Karpas-422 (cell line): ENCODE data around the gene PTPN2. TPM values are rescaled to one million over a fixed set of nuclear protein-coding genes. Genes with fewer than 3 reads are reported as not detected.

Experiments used
- DNase-seq: peaks from one replicate; pipeline ENCODE4 v3.0.0-alpha.2; 2015
- H2AFZ ChIP-seq: fragments of 200-600 bp; sonication (generic); 2 replicates; pipeline ENCODE4 v1.6.1; 2014; ENCODE audit warnings: antibody characterized with exemption, low read length, mixed read lengths
- H3K27ac ChIP-seq: fragments of 200-600 bp; sonication (generic); 2 replicates; pipeline ENCODE4 v1.5.1; 2014; ENCODE audit warnings: mild to moderate bottlenecking, low read length, moderate library complexity
- H3K27me3 ChIP-seq: fragments of 200-600 bp; sonication (generic); 2 replicates; pipeline ENCODE4 v1.6.1; 2014; ENCODE audit warnings: low read length, mixed read lengths
- H3K36me3 ChIP-seq: fragments of 200-600 bp; sonication (generic); 2 replicates; pipeline ENCODE4 v1.6.1; 2014; ENCODE audit warnings: low read length, mixed read lengths; ENCODE audit not compliant: insufficient read depth
- H3K4me1 ChIP-seq: fragments of 200-600 bp; sonication (generic); 2 replicates; pipeline ENCODE4 v1.6.1; 2014; ENCODE audit warnings: mild to moderate bottlenecking, low read length, mixed read lengths
- H3K4me2 ChIP-seq: fragments of 200-600 bp; sonication (generic); 2 replicates; pipeline ENCODE4 v1.6.1; 2014; ENCODE audit warnings: low read length, low read depth, mild to moderate bottlenecking; ENCODE audit not compliant: poor library complexity, severe bottlenecking
- H3K4me3 ChIP-seq: fragments of 200-600 bp; sonication (generic); 2 replicates; pipeline ENCODE4 v1.5.1; 2014; ENCODE audit warnings: mild to moderate bottlenecking, antibody characterized with exemption, low read length, mixed read lengths
- H3K79me2 ChIP-seq: fragments of 200-600 bp; sonication (generic); 2 replicates; pipeline ENCODE4 v1.6.1; 2014; ENCODE audit warnings: mild to moderate bottlenecking, low read length, mixed read lengths
- H3K9ac ChIP-seq: fragments of 200-600 bp; sonication (generic); 2 replicates; pipeline ENCODE4 v1.6.0; 2014; ENCODE audit warnings: low read length
- H3K9me2 ChIP-seq: fragments of 200-600 bp; sonication (generic), shearing (Covaris generic); replicated peaks from 2 replicates; pipeline ENCODE4 v1.6.0; 2014; ENCODE audit warnings: mild to moderate bottlenecking, low read length, moderate library complexity; ENCODE audit not compliant: insufficient read depth
- H3K9me3 ChIP-seq: fragments of 300-700, 200-600 bp; sonication (generic); 2 replicates; pipeline ENCODE4 v1.6.1; 2014; ENCODE audit warnings: low read length, mixed read lengths
- H4K20me1 ChIP-seq: fragments of 200-600 bp; sonication (generic); 2 replicates; pipeline ENCODE4 v1.6.1; 2014; ENCODE audit warnings: mild to moderate bottlenecking, antibody characterized with exemption, low read length, low read depth; ENCODE audit not compliant: insufficient read depth
- total RNA-seq: library from RNA; depleted of rRNA; stranded (reverse); fragments of >200 nt; shearing (Covaris generic); gene quantifications from 2 replicates; pipeline ENCODE4 v1.2.3, GENCODE V29; 2014; ENCODE audit warnings: low replicate concordance

Gene PTPN2
- total RNA-seq, 1 experiment from 2014 or later, result 72.2 TPM

GRCh38 chr18:12754511-12754910, 129.5 kb downstream of the PTPN2 start:
- no peak overlapping the region for H3K4me3 ChIP-seq
- H3K9me2 ChIP-seq, result no peaks in the 10 kb centered on the region
- no peaks in the 10 kb centered on the region for H3K9me3 ChIP-seq
- no peaks in the 10 kb centered on the region for H3K27me3 ChIP-seq
- no peak for DNase-seq
- peaks cover 7% of the 10 kb centered on the region; the same call in 1 of the 2 replicates for H3K4me1 ChIP-seq
- H3K9ac ChIP-seq, result no peak overlapping the region
- H3K36me3 ChIP-seq, result no peaks in the 10 kb centered on the region
- no peaks in the 10 kb centered on the region for H4K20me1 ChIP-seq
- no peak overlapping the region for H3K27ac ChIP-seq
- no peak overlapping the region for H2AFZ ChIP-seq
- no peak overlapping the region for H3K4me2 ChIP-seq
- no peaks in the 10 kb centered on the region for H3K79me2 ChIP-seq

- Histone ChIP-seq H4K20me1 (no peaks in the 10 kb centered on the region), H3K4me1 (peaks cover 7% of the 10 kb centered on the region; the same call in 1 of the 2 replicates), H3K9me2 (no peaks in the 10 kb centered on the region), H3K27me3 (no peaks in the 10 kb centered on the region), H2AFZ (no peak overlapping the region), H3K9ac (no peak overlapping the region), H3K4me3 (no peak overlapping the region), H3K27ac (no peak overlapping the region), H3K79me2 (no peaks in the 10 kb centered on the region), H3K9me3 (no peaks in the 10 kb centered on the region), H3K36me3 (no peaks in the 10 kb centered on the region), H3K4me2 (no peak overlapping the region)
- DNase-seq, result no peak
Observed at GRCh38 chr18:12751891-12752290, 132.1 kb downstream of the PTPN2 start.

GRCh38 chr18:12751503-12751884, 132.5 kb downstream of the PTPN2 start:
- H3K36me3 ChIP-seq, result no peaks in the 10 kb centered on the region
- no peaks in the 10 kb centered on the region for H4K20me1 ChIP-seq
- no peak overlapping the region for H2AFZ ChIP-seq
- no peak for DNase-seq
- peaks cover 7% of the 10 kb centered on the region; the same call in 1 of the 2 replicates for H3K4me1 ChIP-seq
- no peaks in the 10 kb centered on the region for H3K9me3 ChIP-seq
- H3K79me2 ChIP-seq, result no peaks in the 10 kb centered on the region
- no peak overlapping the region for H3K9ac ChIP-seq
- H3K4me3 ChIP-seq, result no peak overlapping the region
- H3K27me3 ChIP-seq, result no peaks in the 10 kb centered on the region
- no peak overlapping the region for H3K27ac ChIP-seq
- no peak overlapping the region for H3K4me2 ChIP-seq
- no peaks in the 10 kb centered on the region for H3K9me2 ChIP-seq

- H4K20me1 ChIP-seq, result no peaks in the 10 kb centered on the region
- no peak overlapping the region for H3K4me3 ChIP-seq
- no peaks in the 10 kb centered on the region for H3K36me3 ChIP-seq
- no peaks in the 10 kb centered on the region for H3K9me2 ChIP-seq
- H3K9ac ChIP-seq, result no peak overlapping the region
- no peak overlapping the region for H3K4me2 ChIP-seq
- H3K27ac ChIP-seq, result no peak overlapping the region
- H2AFZ ChIP-seq, result no peak overlapping the region
- no peaks in the 10 kb centered on the region for H3K79me2 ChIP-seq
- H3K9me3 ChIP-seq, result no peaks in the 10 kb centered on the region
- no peak for DNase-seq
- H3K27me3 ChIP-seq, result no peaks in the 10 kb centered on the region
- peaks cover 7% of the 10 kb centered on the region; the same call in 1 of the 2 replicates for H3K4me1 ChIP-seq
Observed at GRCh38 chr18:12750715-12751502, 133.1 kb downstream of the PTPN2 start.

- Histone ChIP-seq H3K9ac (no peak overlapping the region), H3K27ac (no peak overlapping the region), H3K36me3 (no peaks in the 10 kb centered on the region), H3K27me3 (no peaks in the 10 kb centered on the region), H2AFZ (no peak overlapping the region), H3K9me2 (no peaks in the 10 kb centered on the region), H3K9me3 (no peaks in the 10 kb centered on the region), H4K20me1 (no peaks in the 10 kb centered on the region), H3K4me2 (no peak overlapping the region), H3K4me3 (no peak overlapping the region), H3K4me1 (peaks cover 12% of the 10 kb centered on the region; the same call in 1 of the 2 replicates), H3K79me2 (no peaks in the 10 kb centered on the region)
- DNase-seq, result no peak
Observed at GRCh38 chr18:12750076-12750714, 133.8 kb downstream of the PTPN2 start.

GRCh38 chr18:12749121-12749520, 134.9 kb downstream of the PTPN2 start:
- Histone ChIP-seq H3K9me2 (no peaks in the 10 kb centered on the region), H3K4me3 (no peak overlapping the region), H3K9me3 (no peaks in the 10 kb centered on the region), H3K79me2 (no peaks in the 10 kb centered on the region), H3K27me3 (no peaks in the 10 kb centered on the region), H4K20me1 (no peaks in the 10 kb centered on the region), H3K9ac (no peak overlapping the region), H3K4me1 (peaks cover 14% of the 10 kb centered on the region; the same call in 1 of the 2 replicates), H3K27ac (no peak overlapping the region), H3K4me2 (no peak overlapping the region), H2AFZ (no peak overlapping the region), H3K36me3 (no peaks in the 10 kb centered on the region)
- DNase-seq, result no peak

GRCh38 chr18:12748671-12749070, 135.4 kb downstream of the PTPN2 start:
- no peak for DNase-seq
- H3K9ac ChIP-seq, result no peak overlapping the region
- H2AFZ ChIP-seq, result no peak overlapping the region
- H3K79me2 ChIP-seq, result no peaks in the 10 kb centered on the region
- H4K20me1 ChIP-seq, result no peaks in the 10 kb centered on the region
- no peaks in the 10 kb centered on the region for H3K9me3 ChIP-seq
- H3K4me2 ChIP-seq, result no peak overlapping the region
- no peak overlapping the region for H3K4me3 ChIP-seq
- no peaks in the 10 kb centered on the region for H3K9me2 ChIP-seq
- H3K4me1 ChIP-seq, result peaks cover 14% of the 10 kb centered on the region; the same call in 1 of the 2 replicates
- no peak overlapping the region for H3K27ac ChIP-seq
- no peaks in the 10 kb centered on the region for H3K36me3 ChIP-seq
- no peaks in the 10 kb centered on the region for H3K27me3 ChIP-seq

- H3K9me2 ChIP-seq, result no peaks in the 10 kb centered on the region
- H3K36me3 ChIP-seq, result no peaks in the 10 kb centered on the region
- no peaks in the 10 kb centered on the region for H4K20me1 ChIP-seq
- DNase-seq, result no peak
- no peaks in the 10 kb centered on the region for H3K27me3 ChIP-seq
- no peak overlapping the region for H3K27ac ChIP-seq
- H3K4me2 ChIP-seq, result no peak overlapping the region
- no peak overlapping the region for H3K9ac ChIP-seq
- H3K79me2 ChIP-seq, result no peaks in the 10 kb centered on the region
- no peak overlapping the region for H3K4me3 ChIP-seq
- H3K4me1 ChIP-seq, result peaks cover 14% of the 10 kb centered on the region; the same call in 1 of the 2 replicates
- no peaks in the 10 kb centered on the region for H3K9me3 ChIP-seq
- no peak overlapping the region for H2AFZ ChIP-seq
Observed at GRCh38 chr18:12747530-12748315, 136.3 kb downstream of the PTPN2 start.
